DMS53 (cell line): Measurements from ENCODE around the gene ADCYAP1R1.

Experiments used
- DNase-seq: peaks from one replicate; lab custom pipeline; 2025; lab: John Stamatoyannopoulos, UW

Gene ADCYAP1R1

DNA sequence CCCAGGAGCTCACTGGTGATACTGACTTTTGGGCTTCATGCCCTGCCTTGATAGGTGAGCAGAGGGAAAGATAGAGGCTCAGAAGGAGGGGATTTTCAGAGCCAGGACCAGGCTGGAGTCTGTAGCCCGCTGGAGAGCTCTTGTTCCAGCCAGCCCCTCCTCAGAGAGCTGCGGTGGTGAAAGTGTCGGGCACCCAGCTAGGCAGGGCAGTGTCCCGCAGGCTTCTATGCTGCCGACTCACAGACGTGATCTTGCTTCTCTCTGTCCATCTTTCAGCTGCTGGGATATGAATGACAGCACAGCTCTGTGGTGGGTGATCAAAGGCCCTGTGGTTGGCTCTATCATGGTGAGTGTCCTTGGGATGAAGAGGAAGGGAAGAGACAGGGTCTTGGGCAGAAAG lies 35.2 kb downstream of the ADCYAP1R1 start:
- DNase-seq: no peak

DNA sequence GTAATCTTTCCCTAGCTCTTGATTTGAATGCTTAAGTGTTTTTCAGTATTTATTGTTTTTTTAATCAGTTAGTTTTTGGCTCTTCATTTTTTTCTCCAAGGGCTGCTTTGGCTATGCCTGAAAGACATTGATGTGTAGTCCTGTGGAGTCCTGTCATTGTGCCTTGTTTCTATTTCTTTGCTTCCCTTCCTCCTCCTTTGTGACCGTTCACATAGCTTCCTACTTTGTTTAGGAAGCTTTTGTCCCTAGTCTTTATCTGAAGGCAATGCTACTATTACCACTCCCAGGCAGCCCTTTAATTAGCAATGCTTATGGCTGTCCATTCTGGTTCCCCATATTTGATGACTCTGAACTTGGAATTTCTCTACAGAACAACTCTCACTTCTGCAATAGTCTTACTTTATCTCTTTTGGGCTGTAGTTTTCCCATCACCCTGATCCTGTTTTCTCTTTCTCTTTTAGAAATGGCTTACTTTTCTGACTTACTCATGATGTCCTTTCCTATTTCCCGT lies 39.9 kb downstream of the ADCYAP1R1 start:
- DNase-seq: no peak

DNA sequence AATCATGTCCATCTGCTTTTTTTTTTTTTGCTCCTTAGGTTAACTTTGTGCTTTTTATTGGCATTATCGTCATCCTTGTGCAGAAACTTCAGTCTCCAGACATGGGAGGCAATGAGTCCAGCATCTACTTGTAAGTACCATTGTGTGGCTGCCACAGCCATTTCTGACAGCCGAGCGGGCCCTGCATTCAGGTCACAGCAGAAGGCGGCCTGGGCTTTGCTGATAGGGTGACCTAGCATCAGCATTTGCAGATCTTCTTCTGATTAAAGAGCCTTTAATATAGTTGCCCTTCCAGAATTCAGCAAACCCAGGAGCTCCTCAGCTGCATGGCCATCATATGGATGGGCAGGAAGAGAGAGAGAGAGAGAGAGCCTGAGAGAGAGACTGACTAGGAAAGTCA lies 40.5 kb downstream of the ADCYAP1R1 start:
- DNase-seq: no peak

DNA sequence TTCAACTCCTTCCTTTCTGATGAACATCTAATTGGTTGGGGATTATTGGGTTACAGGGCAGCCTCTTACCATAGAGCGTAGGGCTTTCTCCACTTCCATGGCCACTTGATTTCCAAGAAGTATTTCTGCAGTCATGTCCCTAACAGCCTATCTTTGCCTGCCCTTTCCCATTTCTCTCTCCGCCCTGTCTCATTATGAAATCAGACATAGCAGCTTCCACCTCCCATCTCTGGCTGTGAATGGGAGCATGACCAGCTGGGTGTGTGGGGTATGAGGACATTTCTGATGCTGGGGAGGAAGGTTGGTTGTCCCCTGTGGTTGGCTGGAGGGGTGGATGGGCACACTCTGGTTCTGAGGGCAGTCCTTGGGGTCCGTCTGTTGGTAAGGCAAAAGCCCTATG lies 41.2 kb downstream of the ADCYAP1R1 start:
- no peak for DNase-seq

DNA sequence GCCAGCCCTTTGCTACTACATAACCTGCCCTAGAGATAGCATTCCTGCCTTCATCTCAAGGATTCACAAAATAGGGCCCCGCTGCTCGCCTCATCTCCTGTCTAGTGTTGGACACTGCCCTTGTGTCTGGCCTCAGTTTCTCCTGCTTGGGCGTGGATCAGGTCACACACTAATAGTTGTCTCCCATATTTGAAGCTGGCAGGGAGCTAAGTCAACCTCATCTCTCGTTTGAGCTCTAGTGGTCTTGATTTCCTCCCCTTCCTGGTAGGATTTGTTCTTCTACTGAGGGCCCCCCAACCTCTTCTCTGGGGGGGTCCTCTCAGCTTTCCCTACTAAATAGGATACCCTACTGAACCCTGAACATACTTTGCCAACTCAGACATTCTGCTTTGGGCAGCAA lies 42.2 kb downstream of the ADCYAP1R1 start:
- DNase-seq: no peak

DNA sequence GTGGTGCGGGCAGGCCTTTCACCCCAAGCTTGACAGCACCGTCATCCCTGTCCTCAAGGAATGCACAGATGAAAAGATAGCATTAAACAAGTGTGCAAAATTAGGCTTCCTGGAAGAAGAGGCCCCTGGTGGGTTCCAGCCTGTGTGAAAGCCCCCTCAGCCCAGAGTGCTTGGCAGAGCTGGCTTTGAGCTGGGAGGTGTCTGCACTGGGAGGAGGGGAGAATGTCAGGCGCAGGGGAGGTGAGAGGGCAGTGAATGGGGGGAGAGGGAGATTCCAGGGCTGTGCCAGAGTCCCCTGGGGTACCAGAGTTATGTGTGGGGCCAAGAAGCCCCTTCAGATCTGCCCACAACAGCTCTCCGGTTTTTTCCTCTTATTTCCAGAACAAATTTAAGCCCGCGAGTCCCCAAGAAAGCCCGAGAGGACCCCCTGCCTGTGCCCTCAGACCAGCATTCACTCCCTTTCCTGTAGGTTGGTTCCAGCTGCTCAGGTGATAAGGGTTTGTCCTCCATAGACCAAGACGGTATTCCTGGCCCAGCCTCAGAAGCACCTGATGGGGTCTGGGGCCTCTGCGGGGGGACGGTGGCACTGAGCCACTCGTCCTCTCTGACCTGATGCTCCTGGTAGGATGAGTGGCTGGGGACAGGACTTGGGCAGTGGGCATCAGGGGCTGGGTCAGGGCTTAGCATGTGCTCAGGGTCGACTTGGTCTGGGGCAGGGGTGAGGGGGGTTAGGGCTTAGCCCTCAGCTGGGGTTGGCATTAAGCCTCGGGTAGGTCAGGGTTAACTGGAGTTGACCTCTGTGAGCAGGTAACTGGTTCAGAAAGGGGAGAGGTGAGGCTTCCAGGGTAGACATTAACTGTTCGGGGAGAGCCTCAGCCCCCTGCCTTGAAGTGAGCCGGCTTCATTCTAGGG lies 43.4 kb downstream of the ADCYAP1R1 start:
- no peak for DNase-seq

DNA sequence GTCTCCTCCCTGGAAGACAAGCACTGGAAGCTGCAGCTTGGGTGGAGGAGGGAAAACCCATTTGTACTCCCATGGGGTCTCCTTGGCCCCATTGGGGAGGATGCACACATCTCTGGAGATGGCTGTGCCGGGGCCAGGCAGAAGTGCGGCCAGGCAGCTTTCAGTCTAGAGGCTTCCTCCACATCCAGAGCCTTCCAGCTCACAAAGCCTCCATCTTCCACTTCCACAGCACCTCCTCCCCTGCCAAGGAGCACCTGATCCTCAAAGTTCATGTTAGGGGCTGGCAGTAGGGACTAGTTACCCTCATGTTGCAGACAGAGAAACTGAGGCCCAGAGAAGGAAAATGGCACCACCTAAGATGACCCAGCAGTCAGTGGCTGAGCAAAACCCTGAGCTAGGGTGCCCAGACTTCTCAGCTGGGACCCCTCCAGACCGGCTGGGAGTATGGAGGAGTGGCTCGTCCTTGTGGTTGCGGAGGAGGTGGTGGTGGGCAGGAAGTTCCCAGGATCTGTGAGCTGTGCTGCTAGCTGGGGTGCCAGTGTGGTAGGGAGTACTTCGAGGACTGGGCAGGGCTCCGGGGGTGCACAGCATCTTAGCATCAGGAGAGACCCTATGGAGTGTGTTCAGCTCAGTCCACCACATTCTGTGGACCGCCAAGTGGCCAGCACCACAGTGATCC lies 44.2 kb downstream of the ADCYAP1R1 start:
- DNase-seq: no peak

DNA sequence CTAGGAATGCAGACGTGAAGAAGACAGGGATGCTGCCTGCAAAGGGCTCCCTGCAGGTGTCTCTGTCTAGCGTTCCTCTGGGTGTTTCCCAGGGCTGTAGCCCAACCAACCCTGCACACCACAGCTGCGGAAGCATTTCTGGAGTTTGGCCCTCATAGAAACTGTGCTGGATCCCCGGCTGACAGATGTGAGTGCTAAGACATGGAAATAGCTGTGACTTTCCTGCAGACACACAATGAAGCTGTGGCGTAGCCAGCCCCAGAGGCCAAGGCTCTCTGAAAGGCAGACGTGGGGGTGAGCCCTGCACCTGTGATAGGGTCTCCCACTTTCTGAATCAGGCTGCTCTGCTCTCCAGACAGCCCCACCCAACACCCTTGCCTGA lies 44.8 kb downstream of the ADCYAP1R1 start:
- DNase-seq: no peak

DNA sequence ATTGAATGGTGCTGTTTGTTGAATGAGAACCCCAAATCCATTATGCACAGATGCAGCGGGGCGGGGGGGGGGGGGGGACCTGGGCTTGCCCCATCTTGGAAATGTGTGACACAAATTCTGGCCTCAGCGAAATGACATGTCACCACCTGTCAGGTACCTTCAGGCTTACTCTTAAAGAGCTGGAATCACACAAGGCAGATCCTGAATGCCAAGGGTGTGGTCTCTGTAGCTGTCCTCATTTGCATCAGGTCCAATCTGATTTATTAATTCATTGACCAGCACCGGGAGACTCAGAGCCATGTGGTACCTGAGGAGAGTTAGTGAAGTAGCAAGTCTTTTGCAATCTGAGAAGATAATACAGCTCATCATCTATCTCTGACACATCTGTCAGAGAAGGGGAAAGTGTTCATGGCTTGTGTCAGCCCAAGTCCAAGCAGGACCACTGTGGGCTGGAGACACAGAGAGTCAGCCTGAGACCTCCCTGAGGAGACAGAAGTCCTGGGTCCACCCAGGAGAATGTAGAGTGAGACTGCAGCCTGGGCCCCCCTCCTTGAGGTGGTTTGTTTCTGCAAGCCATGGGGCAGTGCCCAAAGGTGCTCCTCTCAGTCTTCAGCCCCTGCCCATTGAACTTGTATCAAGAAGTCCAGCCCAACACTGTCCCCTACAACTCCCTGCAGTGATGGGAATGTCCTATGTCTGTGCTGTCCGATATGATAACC lies 46.7 kb downstream of the ADCYAP1R1 start:
- DNase-seq: no peak

DNA sequence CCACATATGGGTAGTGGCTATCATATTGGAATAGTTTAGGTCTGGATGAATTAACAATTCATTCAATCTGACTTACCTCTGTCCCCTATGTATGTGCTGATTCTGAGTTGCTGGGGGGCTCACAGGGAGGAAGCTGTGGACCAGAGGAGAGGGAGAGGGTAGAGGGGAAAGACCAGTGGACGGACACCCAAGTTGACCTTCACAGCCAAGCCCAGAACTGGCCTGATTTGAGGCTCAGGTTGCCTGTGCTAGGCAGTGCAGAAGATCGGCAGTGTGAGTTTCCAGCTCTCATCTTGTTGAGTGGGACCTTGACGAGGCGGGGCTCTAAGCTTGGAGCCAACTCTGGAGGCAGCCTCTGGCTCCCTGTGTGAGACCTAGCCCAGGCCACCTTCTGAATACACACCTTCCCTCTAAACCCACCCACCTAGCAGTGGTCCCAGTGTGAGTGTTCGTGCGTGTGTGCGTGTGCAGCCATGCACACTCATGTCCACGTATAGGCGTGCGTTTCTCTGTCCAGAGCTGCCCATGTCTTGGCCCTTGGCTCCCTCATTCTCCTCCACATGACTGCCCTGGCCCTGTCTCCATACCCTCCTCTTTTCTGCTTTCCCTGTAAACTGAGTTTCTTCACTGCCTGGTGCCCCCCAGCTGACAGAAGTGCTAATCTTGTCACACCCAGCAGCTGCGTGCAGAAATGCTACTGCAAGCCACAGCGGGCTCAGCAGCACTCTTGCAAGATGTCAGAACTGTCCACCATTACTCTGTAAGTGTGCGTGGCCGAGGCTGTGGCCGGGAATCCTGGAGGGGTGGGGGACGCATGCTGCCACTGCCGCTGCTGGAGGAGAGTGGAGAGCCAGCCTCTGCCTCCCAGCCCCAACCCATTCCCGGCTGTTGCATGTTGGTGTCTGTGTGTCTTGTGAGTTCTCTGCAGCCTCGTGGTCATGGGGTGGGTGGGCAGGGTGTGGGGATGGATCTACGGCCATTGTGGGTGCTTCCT lies 47.6 kb downstream of the ADCYAP1R1 start:
- DNase-seq: no peak

DNA sequence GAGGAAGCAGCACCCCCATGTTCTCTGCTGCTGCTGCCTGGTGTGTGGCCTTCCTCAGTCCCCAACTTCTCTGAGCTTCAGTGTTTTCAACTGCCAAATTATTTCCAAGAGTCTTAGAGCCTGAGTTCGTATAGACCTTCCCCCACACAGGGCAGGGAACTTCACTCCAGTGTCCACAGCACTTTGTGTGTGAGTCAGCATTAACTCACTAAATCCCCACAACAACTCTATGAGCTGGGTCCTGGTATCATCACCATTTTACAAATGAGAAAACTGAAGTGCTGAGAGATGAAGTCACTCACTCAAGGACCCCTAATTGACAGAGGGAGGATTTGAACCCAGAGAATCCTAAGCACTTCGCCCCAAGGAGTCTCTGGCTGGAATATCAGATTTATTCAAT lies 48.3 kb downstream of the ADCYAP1R1 start:
- no peak for DNase-seq

DNA sequence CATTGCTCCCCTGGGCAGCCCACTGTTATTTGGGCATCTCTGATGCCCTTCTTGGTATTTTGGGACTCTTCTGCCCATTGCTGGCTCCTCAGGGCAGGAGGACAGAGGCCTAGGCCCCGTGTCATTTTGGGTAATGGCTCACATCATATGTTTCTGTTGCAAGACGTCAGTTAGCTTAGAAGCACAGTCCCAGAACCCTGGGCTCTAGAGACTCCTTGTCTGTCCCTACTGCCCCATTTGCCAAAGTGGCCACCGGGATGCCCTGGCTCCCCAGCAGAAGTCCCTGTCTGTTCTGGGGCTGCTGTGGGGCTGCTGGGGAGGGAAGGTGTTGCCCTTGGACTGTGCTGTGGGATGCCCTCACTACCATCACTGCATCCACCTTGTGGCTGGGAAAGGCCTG lies 48.8 kb downstream of the ADCYAP1R1 start:
- no peak for DNase-seq

DNA sequence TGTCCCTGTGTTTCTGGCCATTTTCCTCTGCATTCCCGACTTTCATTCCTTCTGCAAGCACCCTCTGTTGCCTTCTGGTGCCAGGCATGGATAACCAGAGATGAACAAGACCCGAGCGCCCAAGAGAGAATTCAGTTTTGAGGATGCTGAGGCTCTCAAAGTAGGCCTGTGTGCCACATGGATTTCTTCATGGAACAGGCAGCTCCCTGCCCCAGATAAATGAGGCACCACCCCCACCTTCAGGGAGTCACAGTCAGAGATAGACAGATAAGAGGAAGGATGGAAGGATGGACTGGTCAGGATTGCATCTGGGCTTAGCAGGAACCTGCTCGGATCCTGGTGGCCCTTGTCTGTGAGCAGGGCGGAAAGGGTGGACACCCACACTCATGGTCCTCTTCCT lies 49.4 kb downstream of the ADCYAP1R1 start:
- DNase-seq: no peak

DNA sequence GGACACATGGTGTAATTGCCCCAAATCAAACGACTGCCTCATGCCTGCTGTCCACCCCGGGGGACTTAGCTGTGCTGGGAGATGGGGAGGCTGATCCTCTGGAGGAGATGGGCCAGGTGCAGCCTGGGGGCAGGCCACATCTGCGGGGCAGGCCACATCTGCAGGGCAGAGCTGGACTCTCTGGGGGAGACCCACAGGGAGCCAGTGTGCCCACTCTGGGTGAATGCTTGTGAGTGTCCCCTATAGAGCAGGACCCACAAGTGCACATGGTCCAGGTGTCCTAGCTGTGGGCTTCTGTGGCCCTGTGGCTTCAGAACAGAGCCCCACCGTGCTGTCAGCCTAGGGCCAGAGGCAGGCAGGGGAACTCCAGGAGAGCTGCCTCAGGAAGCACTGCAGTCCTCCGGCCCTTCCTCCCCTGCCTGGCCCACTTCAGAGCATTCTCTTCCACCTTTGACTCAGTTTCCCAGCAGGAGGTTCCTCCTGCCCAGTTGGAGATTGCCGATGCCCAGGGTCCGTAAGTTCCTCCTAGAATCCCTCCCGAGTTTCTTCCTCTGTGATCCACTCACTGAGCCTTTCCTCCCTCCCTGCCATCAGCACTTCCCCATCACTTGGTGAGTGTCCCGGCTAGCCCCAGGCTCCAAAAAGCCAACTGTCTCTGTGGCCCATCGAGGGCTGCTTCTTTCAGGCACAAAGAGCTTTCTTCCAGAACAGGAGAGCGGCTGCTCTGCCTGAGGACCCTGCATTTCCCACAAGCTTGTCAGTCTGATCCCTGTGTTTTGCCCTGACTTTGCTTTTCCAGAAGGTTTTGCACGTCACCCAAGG lies 50.3 kb downstream of the ADCYAP1R1 start:
- DNase-seq: no peak

DNA sequence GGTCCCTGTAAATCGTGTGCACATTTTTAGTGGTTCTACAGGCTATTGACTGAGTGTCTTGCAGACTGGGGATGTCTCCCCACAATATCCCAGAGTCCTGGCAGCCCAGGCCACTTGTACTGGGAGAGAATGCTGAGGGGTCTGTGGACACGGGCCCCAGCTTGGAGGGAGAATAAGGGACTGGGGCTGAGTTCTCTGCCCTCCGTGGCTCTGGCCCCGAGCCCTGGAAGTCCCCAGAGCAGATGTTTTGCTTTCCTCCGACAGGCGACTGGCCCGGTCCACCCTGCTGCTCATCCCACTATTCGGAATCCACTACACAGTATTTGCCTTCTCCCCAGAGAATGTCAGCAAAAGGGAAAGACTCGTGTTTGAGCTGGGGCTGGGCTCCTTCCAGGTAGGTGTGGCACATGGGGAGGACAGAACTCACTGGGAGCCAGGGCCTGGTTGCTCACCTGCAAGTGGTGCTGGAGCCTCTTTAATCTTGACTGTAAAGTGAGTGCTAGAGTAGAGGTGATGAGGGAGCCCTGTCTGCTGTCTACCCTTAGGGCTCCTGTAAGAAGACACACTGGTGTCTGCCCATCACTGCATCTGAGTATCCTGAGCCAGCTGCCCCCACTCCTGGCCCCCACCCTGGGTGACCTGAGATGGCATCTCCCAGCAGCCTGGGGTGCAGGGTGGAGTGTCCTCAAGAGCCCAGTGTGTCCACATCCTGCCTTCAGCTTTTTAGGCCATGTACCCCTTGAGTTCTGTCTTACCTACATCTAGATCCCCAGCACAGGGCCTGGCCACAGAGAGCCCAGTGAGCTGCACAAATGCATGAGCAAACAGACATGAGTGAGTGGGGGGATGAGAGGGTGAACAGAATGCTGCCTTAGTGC lies 51.1 kb downstream of the ADCYAP1R1 start:
- DNase-seq: no peak

DNA sequence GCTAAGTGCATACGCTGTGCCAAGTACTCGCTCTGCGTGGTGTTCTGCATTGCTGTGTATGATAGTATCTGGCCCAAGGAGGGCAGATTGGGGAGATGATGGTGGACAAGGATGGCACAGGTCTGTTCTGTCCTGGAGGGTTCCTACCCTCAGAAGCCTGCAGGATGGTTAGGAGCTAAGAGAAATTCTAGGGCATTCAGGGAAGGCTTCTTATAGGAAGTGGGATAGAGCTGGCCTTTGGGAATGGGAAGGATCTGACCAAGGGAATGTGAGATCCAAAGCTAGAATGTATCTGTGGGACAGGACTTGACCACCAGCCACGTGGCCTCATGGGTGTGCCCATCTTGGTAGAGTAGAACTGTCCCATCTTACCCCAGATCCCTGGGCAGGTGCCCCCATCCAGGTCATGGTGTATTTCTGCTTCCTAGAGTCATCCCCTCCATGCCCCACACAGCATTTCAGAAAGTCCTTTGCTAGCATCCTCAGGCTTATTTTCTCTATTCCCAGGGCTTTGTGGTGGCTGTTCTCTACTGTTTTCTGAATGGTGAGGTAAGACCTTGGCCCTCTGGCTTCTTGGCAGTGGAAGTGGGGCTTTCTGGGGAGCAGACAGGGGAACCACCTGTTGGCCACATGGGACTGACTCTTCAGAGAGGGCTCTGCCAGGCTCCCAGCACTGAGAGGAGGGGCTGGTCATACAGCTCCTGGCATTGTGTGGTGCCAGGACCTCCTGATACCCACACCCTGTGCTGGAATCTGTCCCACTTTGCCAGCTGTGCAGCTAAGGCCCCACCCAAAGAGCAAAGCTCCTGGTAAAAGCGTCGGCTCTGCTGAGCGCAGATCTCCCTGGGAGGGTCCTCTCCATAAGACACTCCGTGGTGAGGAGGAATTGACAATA lies 52.5 kb downstream of the ADCYAP1R1 start:
- DNase-seq: no peak

DNA sequence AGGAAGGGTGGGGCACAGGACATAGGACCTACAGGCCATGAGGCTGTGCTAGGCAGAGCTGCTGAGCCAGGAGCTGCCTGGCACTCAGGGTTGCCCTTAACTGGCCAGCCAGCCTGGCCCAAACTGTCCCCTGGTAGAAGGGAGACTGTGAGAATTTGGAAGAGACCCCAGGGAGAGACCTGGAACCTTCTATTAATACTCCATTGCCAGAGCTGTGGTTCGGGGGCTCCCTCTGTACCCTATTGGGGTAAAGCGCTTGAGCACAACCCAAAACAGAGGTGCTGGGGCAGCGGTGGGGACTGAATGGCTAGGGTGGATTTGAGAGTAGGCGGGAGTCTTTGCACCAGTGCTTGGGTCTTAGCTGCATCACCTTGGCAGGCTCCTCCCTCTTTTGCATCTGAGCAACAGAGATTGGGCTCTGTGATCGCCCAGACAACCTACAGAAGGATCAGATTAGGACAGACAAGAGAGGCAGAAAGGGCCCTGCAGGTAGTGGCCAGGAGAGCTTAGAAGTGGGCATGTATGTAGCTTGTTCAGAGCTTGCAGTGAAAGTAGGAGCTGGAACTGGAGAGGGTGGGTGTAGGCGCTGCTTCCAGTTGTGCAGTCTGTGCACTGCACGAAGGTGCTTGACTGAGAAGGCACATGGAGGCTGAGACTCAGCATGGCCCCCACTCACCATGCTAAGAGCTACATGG lies 53.3 kb downstream of the ADCYAP1R1 start:
- DNase-seq: no peak
